ENCODE measurements around the gene ARMH2. TPM values are rescaled to one million over a fixed set of nuclear protein-coding genes. Genes with fewer than 3 reads are reported as not detected.
A peak's percentile ranks its signal among the peaks of the same experiment; 100 is the strongest.
"Not testable (repeated sequence)": the region's sequence is repeated elsewhere in the genome, so short reads cannot be mapped to it uniquely, and the experiment has no call there.

The ARMH2 gene
- polyA plus RNA-seq, 1 donor, result not detected

- DNase-seq, result no peak
These were observed 11.0 kb upstream of the ARMH2 start for GRCh38 chr6:24809728-24810127.

GRCh38 chr6:24807584-24807983 is 8.9 kb upstream of the ARMH2 start:
- no peak for DNase-seq

GRCh38 chr6:24802271-24803059 is 3.7 kb upstream of the ARMH2 start:
- DNase-seq, result no peak

- no peak for DNase-seq
These were observed 811 bp upstream of the ARMH2 start for GRCh38 chr6:24799541-24799915.

- DNase-seq, result no peak
These were observed 1.0 kb downstream of the ARMH2 start for GRCh38 chr6:24797596-24798216.

GRCh38 chr6:24796616-24797290 is 2.0 kb downstream of the ARMH2 start:
- DNase-seq, result no peak

GRCh38 chr6:24795106-24795505 is 3.6 kb downstream of the ARMH2 start:
- no peak for DNase-seq

GRCh38 chr6:24788031-24788665 is 10.6 kb downstream of the ARMH2 start:
- DNase-seq, result no peak

- no peak for DNase-seq
These were observed 18.5 kb downstream of the ARMH2 start for GRCh38 chr6:24780206-24780605.

- no peak for DNase-seq
These were observed 19.2 kb downstream of the ARMH2 start for GRCh38 chr6:24779416-24780016.

GRCh38 chr6:24778878-24779277 is 19.8 kb downstream of the ARMH2 start:
- DNase-seq, result no peak

GRCh38 chr6:24778121-24778520 is 20.6 kb downstream of the ARMH2 start:
- no peak for DNase-seq

GRCh38 chr6:24777227-24777626 is 21.5 kb downstream of the ARMH2 start:
- DNase-seq, result no peak

GRCh38 chr6:24775520-24776058 is 23.1 kb downstream of the ARMH2 start:
- DNase-seq, result peak; percentile 6

GRCh38 chr6:24774696-24775519 is 23.8 kb downstream of the ARMH2 start, which contains the start of gene GMNN:
Gene GMNN (plus strand): TSS chr6:24774937. CDS start chr6:24777247, 2,310 bp downstream.
- peak; percentile 98 for DNase-seq

- DNase-seq, result no peak
These were observed 30.4 kb downstream of the ARMH2 start for GRCh38 chr6:24768361-24768760.

GRCh38 chr6:24766680-24767462 is 31.8 kb downstream of the ARMH2 start:
- no peak for DNase-seq

GRCh38 chr6:24765968-24766367 is 32.7 kb downstream of the ARMH2 start:
- DNase-seq, result not testable (repeated sequence)

- DNase-seq, result not testable (repeated sequence)
These were observed 33.6 kb downstream of the ARMH2 start for GRCh38 chr6:24764833-24765828.
